GM18508 (cell line): ENCODE results near the gene SLC5A3.

Source experiments
- ATAC-seq: cut with Tn5 transposase; IDR thresholded peaks from one replicate; pipeline ENCODE4 v1.9.1; 2021; ENCODE audit warnings: moderate number of reproducible peaks; ENCODE audit not compliant: insufficient read depth, unreplicated experiment

Gene SLC5A3

GRCh38 chr21:34094949-34095348, 21.6 kb downstream of the SLC5A3 start:
- ATAC-seq, result no peak

- ATAC-seq, result no peak
These were observed 24.1 kb downstream of the SLC5A3 start for GRCh38 chr21:34097442-34097841.

- no peak for ATAC-seq
These were observed 27.0 kb downstream of the SLC5A3 start for GRCh38 chr21:34100337-34100736.

- ATAC-seq, result no peak
These were observed 27.4 kb downstream of the SLC5A3 start for GRCh38 chr21:34100790-34101189.

GRCh38 chr21:34105947-34106541, 32.7 kb downstream of the SLC5A3 start:
- no peak for ATAC-seq

GRCh38 chr21:34107606-34108005, 34.2 kb downstream of the SLC5A3 start:
- no peak for ATAC-seq

- ATAC-seq, result no peak
These were observed 35.7 kb downstream of the SLC5A3 start for GRCh38 chr21:34109075-34109474.

GRCh38 chr21:34110594-34111202, 37.3 kb downstream of the SLC5A3 start:
- ATAC-seq, result no peak

- ATAC-seq, result no peak
These were observed 39.1 kb downstream of the SLC5A3 start for GRCh38 chr21:34112316-34113033.

GRCh38 chr21:34113842-34114241, 40.5 kb downstream of the SLC5A3 start:
- ATAC-seq, result no peak

- no peak for ATAC-seq
These were observed 41.8 kb downstream of the SLC5A3 start for GRCh38 chr21:34115160-34115559.

- no peak for ATAC-seq
These were observed 43.2 kb downstream of the SLC5A3 start for GRCh38 chr21:34116569-34116968.

GRCh38 chr21:34120867-34121266, 47.5 kb downstream of the SLC5A3 start:
- no peak for ATAC-seq

- ATAC-seq, result no peak
These were observed 48.7 kb downstream of the SLC5A3 start for GRCh38 chr21:34122047-34122446.
